OCI-M1 (cell line): ENCODE results near the gene DRC7.

Source experiments
- DNase-seq: peaks from one replicate; lab custom pipeline; 2025; lab: John Stamatoyannopoulos, UW

Gene DRC7

DNA sequence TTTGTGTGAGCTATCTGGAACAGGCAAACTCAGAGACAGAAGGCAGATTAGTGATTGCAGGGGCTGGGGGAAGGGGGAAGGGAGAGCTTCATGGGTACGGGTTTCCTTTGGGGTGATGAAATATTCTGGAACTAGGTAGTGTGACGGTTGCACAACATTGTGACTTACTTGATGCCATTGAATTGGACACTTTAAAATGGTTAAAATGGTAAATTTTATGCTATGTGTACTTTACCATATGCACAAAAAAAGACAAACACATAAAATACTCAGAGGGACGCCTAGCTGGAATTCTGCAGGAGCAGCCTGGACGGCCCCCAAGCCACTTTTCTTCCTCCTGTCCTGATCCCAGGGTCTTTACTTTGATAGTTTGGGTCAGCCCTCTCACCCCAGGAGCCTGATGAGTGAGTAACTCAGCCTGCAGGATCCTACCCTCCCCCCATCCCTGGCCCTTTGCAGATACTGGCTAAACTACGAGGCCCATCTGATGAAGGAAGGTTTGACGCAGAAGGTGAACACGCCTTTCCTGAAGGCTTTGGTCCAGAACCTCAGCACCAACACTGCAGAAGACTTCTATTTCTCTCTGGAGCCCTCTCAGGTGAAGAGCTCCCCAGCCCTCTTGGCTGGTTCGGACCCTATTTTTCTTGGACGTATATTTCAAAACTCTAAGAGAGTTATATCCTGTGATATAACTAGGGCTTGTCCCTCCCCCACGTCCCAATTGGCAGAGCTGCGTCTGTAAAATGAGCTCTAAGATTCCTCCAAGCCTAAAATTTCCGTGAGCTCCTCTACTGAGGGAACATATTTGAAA, 18.7 kb upstream of the DRC7 start:
- peak; percentile 82 for DNase-seq

DNA sequence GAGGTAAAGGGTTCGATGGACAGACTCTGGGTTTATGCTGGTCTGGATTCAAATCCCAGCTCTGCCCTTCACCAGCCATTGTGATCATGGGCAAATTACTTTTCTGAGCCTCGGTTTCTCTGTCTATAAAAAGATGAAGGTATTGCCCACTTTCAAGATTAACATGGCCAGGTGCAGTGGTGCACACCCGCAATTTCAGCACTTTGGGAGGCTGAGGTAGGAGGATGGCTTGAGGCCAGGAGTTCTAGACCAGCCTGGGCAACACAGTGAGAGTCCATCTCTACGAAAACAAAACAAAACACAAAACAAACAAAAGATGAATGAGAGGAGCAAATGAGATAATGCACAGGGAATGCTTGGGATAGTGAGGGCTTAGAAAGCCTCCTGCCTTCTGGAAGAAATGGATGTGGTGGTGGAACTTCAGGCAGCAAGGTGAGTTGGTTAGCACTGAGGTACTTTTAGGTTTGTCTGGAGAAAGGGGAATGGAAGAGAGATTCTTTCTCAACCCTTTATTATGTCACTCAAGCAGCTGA, 18.0 kb upstream of the DRC7 start:
- no peak for DNase-seq

DNA sequence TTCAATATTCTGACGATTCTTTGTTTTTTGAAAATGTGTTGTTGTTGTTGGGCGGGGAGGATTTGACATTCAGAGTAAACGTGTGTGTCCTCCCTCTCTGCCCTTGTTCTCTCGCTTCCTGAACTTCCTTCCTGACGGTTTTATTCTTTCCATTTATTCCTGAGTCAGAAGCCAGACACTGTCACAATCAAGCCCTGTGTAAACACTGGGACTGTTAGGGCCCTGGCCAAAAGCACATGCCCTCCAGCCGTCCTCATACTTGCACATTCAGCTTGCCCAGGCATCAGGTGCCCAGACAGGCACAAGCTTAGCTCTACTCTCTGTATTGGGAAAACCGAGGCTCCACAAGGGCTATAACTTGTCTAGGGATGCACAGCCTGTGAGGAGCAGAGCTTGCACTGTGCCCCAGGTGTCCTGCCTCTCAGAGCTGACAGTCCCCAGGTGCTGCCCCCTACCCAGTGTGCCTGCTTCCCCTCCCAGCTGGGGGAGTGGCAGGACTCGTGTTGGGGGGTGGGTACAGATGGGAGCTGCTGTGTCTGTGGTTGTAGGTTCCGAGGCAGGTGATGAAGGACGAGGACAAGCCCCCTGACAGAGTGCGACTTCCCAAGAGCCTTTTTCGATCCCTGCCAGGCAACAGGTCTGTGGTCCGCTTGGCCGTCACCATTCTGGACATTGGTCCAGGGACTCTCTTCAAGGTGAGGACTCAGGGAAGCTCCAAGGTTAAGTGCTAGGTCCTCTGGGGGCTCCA, 16.8 kb upstream of the DRC7 start:
- no peak for DNase-seq

DNA sequence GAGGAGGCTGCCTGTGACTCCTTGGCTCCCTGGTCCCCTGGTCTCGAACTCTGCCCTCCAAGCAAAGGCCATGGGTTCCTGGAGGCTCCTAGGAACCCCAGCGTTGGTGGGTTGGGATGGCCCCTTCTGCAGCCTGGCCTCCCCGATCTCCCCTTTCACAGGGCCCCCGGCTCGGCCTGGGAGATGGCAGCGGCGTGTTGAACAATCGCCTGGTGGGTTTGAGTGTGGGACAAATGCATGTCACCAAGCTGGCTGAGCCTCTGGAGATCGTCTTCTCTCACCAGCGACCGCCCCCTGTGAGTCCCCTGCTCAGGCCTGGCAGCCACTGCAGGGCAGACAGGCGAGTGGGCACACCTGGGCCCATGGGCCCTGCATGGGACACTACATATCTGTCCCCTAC, 15.6 kb upstream of the DRC7 start:
- DNase-seq, result no peak

DNA sequence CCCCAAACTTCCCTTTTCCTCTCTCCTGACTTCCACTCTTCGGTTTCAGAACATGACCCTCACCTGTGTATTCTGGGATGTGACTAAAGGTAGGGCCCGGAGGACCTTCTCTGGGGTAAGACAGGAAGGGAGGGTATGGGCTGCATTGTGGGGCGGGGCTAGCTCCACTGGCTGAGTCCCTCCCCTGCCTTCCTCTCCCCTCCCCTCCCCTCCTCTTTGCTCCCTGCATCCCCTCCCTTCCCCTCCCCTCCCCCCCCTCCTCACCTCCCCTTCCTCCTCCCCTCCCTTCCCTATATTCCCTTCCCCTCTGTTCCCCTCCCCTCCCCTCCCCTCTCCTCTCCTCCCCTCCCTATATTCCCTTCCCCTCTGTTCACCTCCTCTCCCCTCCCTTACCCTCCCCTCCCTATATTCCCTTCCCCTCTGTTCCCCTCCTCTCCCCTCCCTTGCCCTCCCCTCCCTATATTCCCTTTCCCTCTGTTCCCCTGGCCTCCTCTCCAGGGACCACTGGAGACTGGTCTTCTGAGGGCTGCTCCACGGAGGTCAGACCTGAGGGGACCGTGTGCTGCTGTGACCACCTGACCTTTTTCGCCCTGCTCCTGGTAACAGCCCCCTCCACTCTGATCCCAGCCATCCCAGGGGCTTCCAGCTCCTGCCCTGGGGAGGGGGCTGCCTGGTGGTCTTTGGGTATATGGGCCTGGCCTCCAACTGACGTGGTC, 14.7 kb upstream of the DRC7 start:
- no peak for DNase-seq

DNA sequence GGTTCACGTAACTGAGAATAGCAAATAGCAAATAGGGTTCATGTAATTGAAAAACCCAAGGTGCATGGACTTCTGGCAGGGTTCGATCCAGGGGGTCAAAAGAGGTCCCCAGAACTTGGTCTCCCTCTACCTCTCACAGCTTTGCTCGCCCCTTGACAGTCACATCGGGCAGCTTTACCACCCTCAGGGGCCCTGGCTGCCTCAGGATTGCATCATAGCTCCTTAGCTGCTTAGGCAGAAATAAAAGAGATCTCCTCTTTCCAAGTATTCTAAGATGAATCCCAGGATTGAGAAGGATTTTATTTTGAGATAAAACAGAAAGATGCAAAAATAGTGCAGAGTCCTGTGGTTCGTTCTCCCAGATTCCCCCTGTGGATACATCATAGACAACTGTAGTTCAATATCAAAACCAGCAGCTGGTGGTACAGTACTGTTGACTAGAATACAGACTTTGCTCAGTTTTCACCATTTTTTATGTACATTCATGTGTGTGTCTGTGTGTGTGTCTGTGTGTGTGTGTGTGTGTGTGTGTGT, 13.7 kb upstream of the DRC7 start:
- DNase-seq, result peak; percentile 36

DNA sequence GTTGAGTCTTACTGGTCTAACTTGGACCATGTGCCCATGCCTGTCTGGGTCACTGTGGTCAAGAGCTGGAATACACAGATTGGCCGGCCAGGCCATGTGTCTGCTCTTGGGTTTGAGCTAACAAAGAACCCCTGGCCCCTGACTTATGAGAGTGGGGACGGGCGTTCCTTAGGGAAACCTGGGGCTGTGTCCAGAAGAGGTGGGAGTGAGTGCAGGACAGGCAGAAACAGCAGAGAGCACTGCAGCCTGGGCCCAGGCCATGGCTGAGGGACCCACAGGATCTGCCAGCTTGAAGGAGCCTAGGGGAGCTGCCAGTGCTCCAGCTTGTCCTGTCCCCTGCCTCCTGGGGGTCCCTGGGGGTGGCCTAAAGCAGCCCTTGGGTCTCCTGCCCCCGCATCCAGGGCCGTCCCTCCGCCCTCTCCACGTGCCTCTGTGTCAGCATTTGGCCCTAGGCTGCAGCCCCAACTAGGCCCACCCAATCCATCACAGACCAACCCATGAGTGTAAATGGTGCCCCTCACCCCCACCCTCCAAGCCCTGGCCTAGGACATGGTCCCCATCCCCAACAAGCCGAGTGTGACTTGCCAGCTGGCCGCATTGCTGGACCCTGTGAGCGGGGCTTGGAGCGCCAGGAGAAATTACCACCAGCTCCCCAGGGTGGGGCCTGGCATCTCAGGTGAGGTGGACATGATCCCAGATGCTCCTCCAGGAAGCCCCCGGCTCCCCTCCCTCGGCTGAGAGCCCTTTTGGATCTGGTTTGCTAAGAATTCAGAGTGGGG, 12.5 kb upstream of the DRC7 start:
- DNase-seq, result no peak

DNA sequence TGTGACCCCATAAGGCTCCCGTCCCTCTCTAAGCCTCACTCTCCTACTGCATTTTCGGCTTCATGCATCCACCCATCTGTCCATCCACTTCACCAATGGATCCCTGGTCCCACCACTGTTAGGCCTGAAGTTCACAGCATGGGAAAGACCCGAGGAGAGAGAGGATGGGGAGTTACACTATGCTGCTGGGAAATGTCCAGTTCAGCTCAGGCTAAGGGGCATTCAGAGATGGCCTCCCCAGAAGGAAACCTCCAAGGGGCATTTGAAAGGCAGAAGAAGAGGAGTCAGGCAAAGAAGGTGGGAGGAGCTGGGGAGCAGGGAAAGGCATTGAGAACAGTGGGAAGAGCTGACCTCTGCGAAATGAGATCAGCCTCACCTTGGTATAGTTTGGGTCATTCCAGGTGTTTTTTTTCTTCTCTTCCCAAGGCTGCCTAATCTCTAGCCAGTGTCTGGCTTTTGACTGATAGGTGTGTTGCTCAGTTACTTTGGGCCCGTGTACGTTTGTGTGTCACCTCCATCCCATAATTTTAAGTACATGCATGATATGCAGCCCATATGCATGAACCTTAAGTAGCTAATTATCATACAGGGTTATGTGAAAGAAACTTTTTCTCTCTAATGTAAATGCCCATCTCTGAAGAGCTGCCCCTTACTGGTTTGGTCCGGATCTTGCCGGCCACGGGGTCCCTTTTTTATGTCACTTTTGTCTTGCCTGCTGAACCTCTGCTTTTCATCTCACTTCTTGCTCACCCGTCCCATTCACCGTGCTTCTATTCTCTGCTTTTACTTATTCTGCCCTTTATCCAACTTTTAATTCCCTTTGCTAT, 11.6 kb upstream of the DRC7 start:
- DNase-seq, result no peak

DNA sequence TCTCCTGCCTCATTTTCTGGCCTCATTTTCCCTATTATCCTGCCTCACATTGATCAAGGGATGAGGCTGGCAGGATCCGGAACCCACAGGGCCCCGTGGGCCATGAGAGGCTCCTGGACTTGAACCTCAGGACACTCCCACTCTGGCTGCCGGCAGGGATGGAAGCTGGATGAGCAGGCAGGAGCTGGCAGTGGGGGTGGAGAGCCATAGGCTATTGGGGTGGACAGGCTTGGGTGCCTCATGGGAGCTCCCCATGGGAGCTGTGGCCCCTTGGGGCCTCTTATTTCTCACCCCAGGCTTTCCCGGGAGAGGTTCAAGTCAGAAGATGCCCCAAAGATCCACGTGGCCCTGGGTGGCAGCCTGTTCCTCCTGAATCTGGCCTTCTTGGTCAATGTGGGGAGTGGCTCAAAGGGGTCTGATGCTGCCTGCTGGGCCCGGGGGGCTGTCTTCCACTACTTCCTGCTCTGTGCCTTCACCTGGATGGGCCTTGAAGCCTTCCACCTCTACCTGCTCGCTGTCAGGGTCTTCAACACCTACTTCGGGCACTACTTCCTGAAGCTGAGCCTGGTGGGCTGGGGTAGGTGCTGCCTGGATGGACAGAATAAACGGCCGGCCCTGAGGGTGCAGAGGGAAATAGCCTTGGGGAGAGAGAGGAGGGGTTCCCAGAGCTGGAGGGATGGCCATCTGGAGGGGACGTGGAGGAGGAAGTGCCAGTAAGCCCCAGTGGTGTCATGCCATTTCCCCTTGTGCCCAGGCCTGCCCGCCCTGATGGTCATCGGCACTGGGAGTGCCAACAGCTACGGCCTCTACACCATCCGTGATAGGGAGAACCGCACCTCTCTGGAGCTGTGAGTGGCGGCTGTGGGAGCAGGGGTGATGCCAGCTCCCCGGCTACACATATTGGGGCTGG, 10.7 kb upstream of the DRC7 start:
- DNase-seq, result no peak

DNA sequence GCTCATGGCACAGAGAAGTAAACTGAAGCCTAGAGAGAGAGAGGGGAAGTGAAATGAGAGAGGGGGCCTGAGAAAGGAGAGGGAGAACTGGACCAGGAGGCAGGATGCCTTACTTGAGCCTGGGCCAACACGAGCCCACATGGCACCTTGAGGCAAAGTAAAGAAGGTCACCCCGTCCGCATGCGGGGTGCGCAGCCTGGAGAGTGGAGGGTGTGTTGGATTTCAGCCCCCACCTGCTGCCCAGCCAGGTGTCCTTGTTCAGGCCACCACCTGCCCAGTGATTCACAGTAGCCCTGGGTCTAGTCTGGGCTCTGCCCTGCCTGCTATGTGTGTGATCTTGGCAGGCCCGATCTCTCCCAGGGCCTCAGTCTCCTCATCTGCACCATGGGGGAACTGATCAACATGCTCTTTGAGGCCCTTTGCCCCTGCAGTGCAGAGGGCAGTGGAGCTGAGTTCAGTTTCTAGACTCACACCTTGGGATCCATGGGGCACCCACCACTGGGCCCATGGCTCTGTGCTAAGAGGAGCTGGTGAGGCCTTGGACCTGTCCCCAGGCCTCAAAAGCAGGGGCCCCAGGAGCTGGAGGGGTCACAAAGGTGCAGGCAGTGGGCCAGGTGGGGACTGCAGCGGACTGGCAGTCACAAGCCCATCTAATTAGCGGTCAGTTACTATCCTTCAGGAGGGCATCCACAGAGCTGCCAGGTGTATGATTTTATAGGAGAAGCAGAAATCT, 9.8 kb upstream of the DRC7 start:
- DNase-seq, result no peak

DNA sequence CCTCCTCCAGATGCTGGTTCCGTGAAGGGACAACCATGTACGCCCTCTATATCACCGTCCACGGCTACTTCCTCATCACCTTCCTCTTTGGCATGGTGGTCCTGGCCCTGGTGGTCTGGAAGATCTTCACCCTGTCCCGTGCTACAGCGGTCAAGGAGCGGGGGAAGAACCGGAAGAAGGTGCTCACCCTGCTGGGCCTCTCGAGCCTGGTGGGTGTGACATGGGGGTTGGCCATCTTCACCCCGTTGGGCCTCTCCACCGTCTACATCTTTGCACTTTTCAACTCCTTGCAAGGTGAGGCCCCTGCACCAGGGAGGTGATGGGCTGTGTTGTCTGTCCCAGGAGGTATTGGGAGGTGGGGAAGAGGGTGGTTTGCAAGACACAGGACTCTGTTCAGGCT, 9.0 kb upstream of the DRC7 start:
- DNase-seq, result no peak

DNA sequence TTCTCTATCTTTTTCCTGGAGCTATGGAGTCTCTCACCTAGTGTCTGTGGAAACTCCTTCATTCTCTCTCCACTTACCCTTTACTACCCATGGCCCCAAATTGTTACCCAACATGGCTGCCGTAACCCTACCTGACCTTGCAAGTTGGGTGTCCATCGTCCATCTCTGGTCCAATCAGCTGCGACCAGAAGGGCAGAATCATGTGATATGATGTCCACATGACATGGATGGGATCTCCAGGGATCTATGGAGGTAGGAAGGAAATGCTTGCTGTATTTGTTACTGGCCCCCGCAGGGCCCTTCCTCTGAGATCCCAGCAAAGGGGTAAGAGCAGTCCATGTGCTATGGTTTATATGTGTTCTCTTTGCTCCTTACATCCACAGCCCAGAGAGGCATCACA, 8.0 kb upstream of the DRC7 start:
- DNase-seq, result no peak

DNA sequence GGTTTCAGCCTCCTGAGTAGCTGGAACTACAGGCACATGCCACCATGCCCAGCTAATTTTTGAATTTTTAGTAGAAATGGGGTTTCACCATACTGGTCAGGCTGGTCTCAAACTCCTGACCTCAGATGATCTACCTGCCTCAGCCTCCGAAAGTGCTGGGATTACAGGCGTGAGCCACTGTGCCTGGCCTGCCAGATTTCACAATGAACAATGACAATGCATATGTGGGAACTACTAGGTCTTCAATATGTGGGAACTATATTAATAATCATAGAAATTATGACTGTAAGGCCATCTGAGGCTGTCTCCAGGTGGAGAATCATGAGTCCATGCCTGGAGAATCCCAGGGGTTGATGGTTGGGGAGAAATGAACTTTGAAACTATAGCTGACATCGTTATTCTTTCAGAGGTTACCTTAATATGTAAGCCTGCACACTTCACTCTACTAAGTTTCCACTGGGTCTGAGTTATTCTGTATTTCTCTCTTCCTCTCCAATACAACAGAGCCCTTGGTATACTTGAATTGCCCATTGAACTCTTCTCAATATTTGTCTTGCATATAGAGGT, 7.2 kb upstream of the DRC7 start:
- peak; percentile 21 for DNase-seq

DNA sequence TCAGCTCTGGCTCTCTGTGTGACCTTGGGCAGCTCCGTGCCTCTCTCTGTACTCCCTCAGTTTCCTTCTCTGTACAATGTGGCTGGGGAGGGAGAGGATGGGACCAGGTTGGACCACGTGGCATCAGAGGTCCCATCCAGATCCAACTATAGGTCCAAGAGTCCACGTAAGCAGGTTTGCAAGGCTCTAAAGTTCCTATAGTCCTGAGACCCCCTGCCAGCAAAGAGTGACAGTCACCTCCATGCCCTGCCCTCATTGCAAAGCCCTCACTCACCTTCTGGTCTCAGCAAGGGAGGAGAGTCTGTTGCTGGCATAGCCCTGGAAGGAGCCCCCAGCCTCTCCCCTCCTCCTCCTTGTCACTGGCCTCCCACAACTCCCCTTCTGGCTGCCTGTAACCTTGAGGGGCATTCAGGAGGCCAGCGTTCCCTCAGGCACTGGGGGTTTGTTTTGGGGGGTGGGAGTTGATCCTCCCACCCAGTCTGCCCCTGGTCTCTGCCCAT, 6.1 kb upstream of the DRC7 start:
- DNase-seq, result no peak

DNA sequence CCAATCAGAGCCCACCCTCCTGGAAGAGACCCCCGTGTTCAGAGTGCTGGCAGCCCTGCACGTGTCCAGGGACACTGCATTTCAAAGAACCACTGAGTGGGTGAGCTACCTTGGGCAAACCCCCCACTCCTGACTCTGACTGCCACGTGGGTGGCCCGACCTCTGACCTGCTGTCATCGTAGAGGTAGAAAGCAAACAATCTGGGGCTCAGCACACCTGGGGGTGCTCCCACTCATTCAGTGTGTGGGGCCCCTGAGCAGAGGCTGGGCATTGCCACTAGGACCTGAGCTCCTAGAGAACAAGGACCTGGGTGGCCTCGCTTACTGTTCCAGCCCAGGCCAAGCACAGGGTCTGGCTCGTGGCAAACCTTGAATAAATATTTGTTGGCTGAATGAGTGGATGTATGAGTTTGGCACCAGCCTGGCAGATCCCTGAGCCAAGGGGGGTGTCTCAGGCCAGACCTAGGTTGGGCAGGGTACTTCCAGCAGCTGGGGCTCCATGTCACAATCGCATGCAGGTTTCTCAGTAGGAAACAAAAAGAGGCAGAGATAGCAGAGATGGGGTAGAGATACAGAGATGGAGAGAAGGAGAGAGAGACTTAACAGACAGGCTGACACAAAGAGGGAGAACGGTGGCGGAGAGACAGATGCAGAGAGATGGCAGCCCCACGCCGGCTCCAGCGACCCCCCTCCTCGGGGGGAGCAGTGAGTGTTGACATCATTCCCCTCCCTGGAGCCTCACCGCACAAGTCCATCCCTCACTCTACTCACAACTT, 5.4 kb upstream of the DRC7 start:
- DNase-seq, result no peak

DNA sequence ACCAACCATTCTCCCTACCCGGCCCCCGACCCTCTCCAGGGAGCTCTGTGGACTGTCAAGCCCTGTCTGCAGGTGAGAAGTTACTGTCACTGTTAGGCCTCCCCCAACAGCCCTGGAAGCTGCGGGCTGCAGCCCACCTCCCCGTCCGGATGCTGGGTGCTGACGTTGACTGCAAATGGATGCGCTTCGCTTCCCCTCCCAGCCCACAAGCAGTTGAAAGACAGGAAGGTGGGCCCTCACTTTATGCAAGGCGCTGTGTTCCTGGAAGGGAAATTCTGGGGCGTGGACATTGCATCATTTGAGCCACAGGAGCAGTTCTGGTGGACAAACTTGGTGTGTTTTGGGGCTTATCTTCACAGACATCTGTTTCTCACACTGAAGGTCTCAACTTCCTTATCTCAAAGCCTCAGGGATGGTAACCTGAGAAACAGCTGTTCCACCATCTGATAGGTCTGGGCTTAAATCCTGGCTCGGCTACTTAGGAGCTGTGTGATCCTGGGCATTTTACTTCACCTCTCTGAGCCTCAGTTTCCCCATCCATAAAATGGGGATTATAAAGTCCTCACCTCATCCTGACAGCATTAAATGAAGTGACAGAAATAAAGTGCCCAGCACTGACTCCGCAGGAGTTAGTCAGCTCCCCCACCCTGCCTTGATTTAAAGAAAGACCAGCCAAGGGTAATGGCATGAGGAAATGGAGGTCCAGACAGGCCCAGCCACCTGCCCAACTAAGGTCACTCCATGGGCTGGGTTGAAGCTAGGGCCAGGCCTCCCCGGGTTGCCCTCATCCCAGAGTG, 4.6 kb upstream of the DRC7 start:
- peak; percentile 96 for DNase-seq
